CD14-positive monocyte (primary cell): ENCODE data around the gene PLA2G15. TPM values are rescaled to one million over a fixed set of nuclear protein-coding genes. Genes with fewer than 3 reads are reported as not detected.

Experiments used
- DNase-seq, 3 donors: peaks; one replicate each; pipeline ENCODE4 v3.0.0-alpha.2; 2011 to 2022
- H2AFZ ChIP-seq: 2 replicates; pipeline ENCODE4 v1.6.0; 2012; ENCODE audit warnings: mild to moderate bottlenecking, low read depth, low read length, inconsistent platforms; ENCODE audit not compliant: insufficient read depth, poor library complexity, severe bottlenecking
- H3K27ac ChIP-seq, 2 donors: 1 replicate in 1 of 2; 2 replicates in 1 of 2; pipeline ENCODE4 v1.5.1; 2012 to 2013; ENCODE audit warnings: low read length in 2 of 2, control low read depth in 1 of 2, inconsistent platforms in 1 of 2, low read depth in 1 of 2, mild to moderate bottlenecking in 1 of 2
- H3K27me3 ChIP-seq, 2 donors: one replicate each; pipeline versions ENCODE4 v1.6.0 to v1.6.1; 2011 to 2013; ENCODE audit warnings: low read length in 2 of 2; ENCODE audit not compliant: control insufficient read depth in 2 of 2, insufficient read depth in 2 of 2
- H3K36me3 ChIP-seq, 2 donors: replicated peaks in 1 of 2; 1 replicate in 1 of 2; 2 replicates in 1 of 2; pipeline versions ENCODE4 v1.5.1 to v1.6.1; 2012 to 2013; ENCODE audit warnings: low read length in 2 of 2, control low read depth in 1 of 2, inconsistent platforms in 1 of 2, mild to moderate bottlenecking in 1 of 2; ENCODE audit not compliant: insufficient read depth in 2 of 2, control insufficient read depth in 1 of 2
- H3K4me1 ChIP-seq, 2 donors: 1 replicate in 1 of 2; 2 replicates in 1 of 2; pipeline versions ENCODE4 v1.5.1 to v1.6.1; 2012 to 2013; ENCODE audit warnings: low read length in 2 of 2, control low read depth in 1 of 2, inconsistent platforms in 1 of 2, mild to moderate bottlenecking in 1 of 2, moderate library complexity in 1 of 2; ENCODE audit not compliant: insufficient read depth in 2 of 2, control insufficient read depth in 1 of 2
- H3K4me2 ChIP-seq: replicated peaks from 2 replicates; pipeline ENCODE3; 2012; ENCODE audit warnings: low read length, moderate library complexity, mild to moderate bottlenecking; ENCODE audit not compliant: poor library complexity, severe bottlenecking; ENCODE audit errors: extremely low read depth
- H3K4me3 ChIP-seq, 3 experiments: fragments of 200-600 bp in 1 of 3; sonication (generic) in 1 of 3; replicated peaks in 1 of 3; 1 replicate in 2 of 3; 2 replicates in 1 of 3; pipeline ENCODE4 v1.5.1; 2011 to 2013; ENCODE audit warnings: low read length in 3 of 3, mild to moderate bottlenecking in 3 of 3, control low read depth in 2 of 3, low read depth in 2 of 3, inconsistent platforms in 1 of 3, moderate library complexity in 1 of 3
- H3K79me2 ChIP-seq: 2 replicates; pipeline ENCODE4 v1.6.0; 2012; ENCODE audit warnings: mild to moderate bottlenecking, control low read depth, inconsistent platforms, low read length, moderate library complexity; ENCODE audit not compliant: insufficient read depth
- H3K9ac ChIP-seq: 2 replicates; pipeline ENCODE4 v1.6.0; 2017; ENCODE audit warnings: low read length, mild to moderate bottlenecking; ENCODE audit not compliant: insufficient read depth, poor library complexity, severe bottlenecking
- H3K9me3 ChIP-seq, 2 donors: replicated peaks in 1 of 2; 1 replicate in 1 of 2; 2 replicates in 1 of 2; pipeline versions ENCODE4 v1.5.1 to v1.6.1; 2012 to 2013; ENCODE audit warnings: low read length in 2 of 2, control low read depth in 1 of 2; ENCODE audit not compliant: control insufficient read depth in 1 of 2, insufficient read depth in 1 of 2
- H4K20me1 ChIP-seq: 2 replicates; pipeline ENCODE4 v1.6.0; 2012; ENCODE audit warnings: mild to moderate bottlenecking, low read length, control low read depth, moderate library complexity; ENCODE audit not compliant: insufficient read depth
- H3K27ac Mint-ChIP-seq, 7 donors: one replicate each; pipeline ENCODE4 v1.8.0; 2020; ENCODE audit warnings: mild to moderate bottlenecking in 7 of 7, mixed read lengths in 7 of 7, moderate library complexity in 6 of 7, inconsistent platforms in 2 of 7
- H3K27me3 Mint-ChIP-seq, 3 donors: one replicate each; pipeline ENCODE4 v1.8.0; 2021 to 2022; ENCODE audit warnings: low read depth in 3 of 3, mild to moderate bottlenecking in 3 of 3, mixed read lengths in 3 of 3, moderate library complexity in 3 of 3, inconsistent platforms in 1 of 3
- H3K36me3 Mint-ChIP-seq, 2 donors: one replicate each; pipeline ENCODE4 v1.8.0; 2020; ENCODE audit warnings: mixed read lengths in 2 of 2, inconsistent platforms in 1 of 2, mild to moderate bottlenecking in 1 of 2
- H3K4me1 Mint-ChIP-seq: one replicate; pipeline ENCODE4 v1.8.0; 2020; ENCODE audit warnings: mild to moderate bottlenecking, mixed read lengths
- H3K4me3 Mint-ChIP-seq, 2 donors: one replicate each; pipeline ENCODE4 v1.8.0; 2020; ENCODE audit warnings: mild to moderate bottlenecking in 2 of 2, mixed read lengths in 2 of 2, moderate library complexity in 1 of 2
- H3K9me3 Mint-ChIP-seq, 7 donors: one replicate each; pipeline ENCODE4 v1.8.0; 2020 to 2022; ENCODE audit warnings: mixed read lengths in 7 of 7, mild to moderate bottlenecking in 6 of 7, moderate library complexity in 6 of 7, inconsistent platforms in 2 of 7
- WGBS: methylation state at CpG from one replicate; pipeline ENCODE4 v1.1.5; 2013; ENCODE audit warnings: missing lambda C conversion rate; ENCODE audit not compliant: insufficient coverage; 5-methylcytosine and 5-hydroxymethylcytosine counted together
- intact Hi-C, 2 donors: fragments of 100-400 bp; cut with micrococcal nuclease; formaldehyde crosslinking; loops; one replicate each; pipeline versions ENCODE4 v1.15.0 to v1.15.1; 2023
- polyA plus RNA-seq, 3 donors: library from polyadenylated mRNA; depleted of rRNA in 1 of 3; unstranded in 2 of 3; stranded (reverse) in 1 of 3; fragments of 300-500 nt in 2 of 3; fragments of >200 nt in 1 of 3; fragmentation: Illumina TruSeq in 2 of 3; gene quantifications; 1 replicate in 2 of 3; 2 replicates in 1 of 3; pipeline ENCODE4 v1.2.3, GENCODE V29; 2012 to 2021
- TF ChIP-seq, protein P1 (sequence below): fragments of 200-600 bp; IDR thresholded peaks from one replicate; pipeline ENCODE4 v1.8.0; 2022; ENCODE audit warnings: antibody characterized with exemption, mild to moderate bottlenecking

The PLA2G15 gene
- polyA plus RNA-seq, 3 donors: 27.8 to 34.8 (median 29.5) TPM

DNA sequence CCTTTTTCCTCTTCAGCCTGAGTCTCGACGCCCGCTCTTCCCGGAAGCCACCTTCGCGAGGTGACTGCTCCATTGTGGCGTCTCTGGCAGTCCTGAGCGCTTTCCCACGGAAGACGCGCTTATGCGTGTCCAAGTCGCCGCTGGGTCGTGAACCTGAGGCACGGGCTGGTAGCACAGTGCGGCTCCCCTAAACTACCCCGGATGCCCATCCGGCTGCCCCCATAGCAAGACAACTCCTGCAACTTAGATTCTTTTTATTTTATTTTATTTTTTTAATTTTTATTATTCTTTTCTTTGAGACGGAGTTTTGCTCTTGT, 7.2 kb upstream of the PLA2G15 start:
- Histone ChIP-seq H3K9me3 (no peaks in the 10 kb centered on the region), H3K4me1 (peaks cover 25 to 49% of the 10 kb centered on the region in 2 donors), H3K9ac (peak overlapping the region; percentile 40), H3K4me3 (peak overlapping the region; percentile 46 to 85 (median 70)), H4K20me1 (peaks cover 6% of the 10 kb centered on the region), H2AFZ (peak overlapping the region; percentile 99), H3K27ac (peak overlapping the region; percentile 28 to 67), H3K4me2 (peak overlapping the region; percentile 84), H3K36me3 (no peaks in the 10 kb centered on the region), H3K27me3 (peaks cover 9 to 33% of the 10 kb centered on the region in 2 donors), H3K79me2 (no peaks in the 10 kb centered on the region)
- 5% methylated on average over 16 of the region's 20 CpGs for WGBS
- peaks cover 28% of the 10 kb centered on the region for H3K4me1 Mint-ChIP-seq
- TF ChIP-seq, protein P1, sequence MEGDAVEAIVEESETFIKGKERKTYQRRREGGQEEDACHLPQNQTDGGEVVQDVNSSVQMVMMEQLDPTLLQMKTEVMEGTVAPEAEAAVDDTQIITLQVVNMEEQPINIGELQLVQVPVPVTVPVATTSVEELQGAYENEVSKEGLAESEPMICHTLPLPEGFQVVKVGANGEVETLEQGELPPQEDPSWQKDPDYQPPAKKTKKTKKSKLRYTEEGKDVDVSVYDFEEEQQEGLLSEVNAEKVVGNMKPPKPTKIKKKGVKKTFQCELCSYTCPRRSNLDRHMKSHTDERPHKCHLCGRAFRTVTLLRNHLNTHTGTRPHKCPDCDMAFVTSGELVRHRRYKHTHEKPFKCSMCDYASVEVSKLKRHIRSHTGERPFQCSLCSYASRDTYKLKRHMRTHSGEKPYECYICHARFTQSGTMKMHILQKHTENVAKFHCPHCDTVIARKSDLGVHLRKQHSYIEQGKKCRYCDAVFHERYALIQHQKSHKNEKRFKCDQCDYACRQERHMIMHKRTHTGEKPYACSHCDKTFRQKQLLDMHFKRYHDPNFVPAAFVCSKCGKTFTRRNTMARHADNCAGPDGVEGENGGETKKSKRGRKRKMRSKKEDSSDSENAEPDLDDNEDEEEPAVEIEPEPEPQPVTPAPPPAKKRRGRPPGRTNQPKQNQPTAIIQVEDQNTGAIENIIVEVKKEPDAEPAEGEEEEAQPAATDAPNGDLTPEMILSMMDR: no peak
- H3K9me3 Mint-ChIP-seq: peaks cover 0 to 16% (median 4%) of the 10 kb centered on the region in 7 donors
- peaks cover 0 to 3% of the 10 kb centered on the region in 2 donors for H3K36me3 Mint-ChIP-seq
- H3K27me3 Mint-ChIP-seq: peaks cover 28 to 42% (median 33%) of the 10 kb centered on the region in 3 donors
- no peak for DNase-seq
- intact Hi-C loops: loop anchor here in 1 of 2 donors (5.0 to 10.0 kb wide), 2 partner anchors 151 to 353 kb away; partner anchors contain the start of genes NFATC3 and NRN1L
- peak overlapping the region; percentile 78 to 91 (median 90) for H3K27ac Mint-ChIP-seq
- H3K4me3 Mint-ChIP-seq: peak overlapping the region; percentile 97 to 99

DNA sequence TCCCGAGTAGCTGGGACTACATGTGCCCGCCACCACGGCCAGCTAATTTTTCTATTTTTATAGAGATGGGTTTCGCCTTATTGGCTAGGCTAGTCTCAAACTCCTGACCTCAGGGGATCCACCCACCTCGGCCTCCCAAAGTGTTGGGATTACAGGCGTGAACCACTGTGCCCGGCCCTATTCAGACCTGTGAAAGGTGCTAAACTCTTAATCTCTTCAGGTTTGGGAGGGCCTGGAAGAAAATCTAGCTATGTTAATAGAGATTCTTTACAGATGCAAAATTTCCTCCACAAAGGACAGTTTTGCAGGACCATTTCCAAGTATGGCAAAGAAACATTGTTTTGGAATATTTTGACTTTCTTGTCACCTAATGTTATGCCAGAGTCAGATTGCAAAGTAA, 3.1 kb upstream of the PLA2G15 start:
- Histone ChIP-seq H3K9me3 (no peaks in the 10 kb centered on the region), H3K4me1 (peaks cover 38 to 49% of the 10 kb centered on the region in 2 donors), H3K79me2 (peaks cover 23% of the 10 kb centered on the region), H3K4me3 (no peak overlapping the region), H3K36me3 (no peaks in the 10 kb centered on the region), H3K9ac (no peak overlapping the region), H3K27me3 (peaks cover 0 to 2% of the 10 kb centered on the region in 2 donors), H3K4me2 (no peak overlapping the region), H2AFZ (no peak overlapping the region), H4K20me1 (peaks cover 4% of the 10 kb centered on the region), H3K27ac (no peak overlapping the region)
- intact Hi-C loops: loop anchor here in 1 of 2 donors (10.0 kb wide), 1 partner anchor 157 kb away; the partner anchor contains the start of gene NFATC3
- Mint-ChIP-seq H3K36me3 (peaks cover 0 to 3% of the 10 kb centered on the region in 2 donors), H3K4me1 (peaks cover 34% of the 10 kb centered on the region), H3K27me3 (peaks cover 5 to 11% (median 10%) of the 10 kb centered on the region in 3 donors), H3K27ac (no peak overlapping the region), H3K4me3 (no peak overlapping the region), H3K9me3 (peaks cover 0 to 5% (median 0%) of the 10 kb centered on the region in 7 donors)
- no CpG with 5 or more reads among the region's 7 CpGs for WGBS
- no peak for DNase-seq
- TF ChIP-seq, protein P1: no peak
